ENCODE data around the gene SDK1.

Gene SDK1

DNA sequence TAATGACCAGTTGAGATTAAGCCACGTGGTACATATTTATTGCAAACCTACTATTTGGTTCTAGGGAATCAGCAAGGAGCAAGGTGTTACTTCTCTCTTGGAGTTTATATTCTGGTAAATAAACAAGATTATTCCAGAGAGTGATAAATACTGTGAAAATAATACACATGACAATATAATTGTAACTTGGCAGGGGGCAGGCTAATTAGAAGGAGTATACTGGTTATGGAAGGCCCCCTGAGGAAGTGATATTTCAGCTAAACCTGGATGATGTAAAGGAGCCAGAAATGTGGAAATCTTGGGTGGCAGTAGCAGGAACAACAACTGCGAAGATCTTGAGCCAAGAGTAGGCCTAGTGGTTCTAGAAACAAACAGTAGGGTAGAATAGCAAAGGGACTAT lies 111.8 kb downstream of the SDK1 start:
- no peaks in the 10 kb centered on the region for H4K20me1 ChIP-seq (ENCODE audit: insufficient read depth, low read length)
- H3K4me1 ChIP-seq (ENCODE audit: insufficient read depth, low read length), result no peaks in the 10 kb centered on the region
- no peak overlapping the region for H3K9ac ChIP-seq (ENCODE audit: low read depth, low read length)
- no peak for ATAC-seq (ENCODE audit: insufficient read depth, low read depth)
- H3K4me2 ChIP-seq (ENCODE audit: insufficient read depth, low read length), result no peak overlapping the region
- DNase-seq, result no peak
- no peaks in the 10 kb centered on the region for H3K36me3 ChIP-seq (ENCODE audit: insufficient read depth, low read length)
- no peaks in the 10 kb centered on the region for H3K9me3 ChIP-seq (ENCODE audit: insufficient read depth, low read length, severe bottlenecking)
- H3K27me3 ChIP-seq (ENCODE audit: insufficient read depth, low read length, poor library complexity), result peaks cover 24% of the 10 kb centered on the region
- H3K27ac ChIP-seq (ENCODE audit: low read length), result no peak overlapping the region
- TF ChIP-seq, protein P1, sequence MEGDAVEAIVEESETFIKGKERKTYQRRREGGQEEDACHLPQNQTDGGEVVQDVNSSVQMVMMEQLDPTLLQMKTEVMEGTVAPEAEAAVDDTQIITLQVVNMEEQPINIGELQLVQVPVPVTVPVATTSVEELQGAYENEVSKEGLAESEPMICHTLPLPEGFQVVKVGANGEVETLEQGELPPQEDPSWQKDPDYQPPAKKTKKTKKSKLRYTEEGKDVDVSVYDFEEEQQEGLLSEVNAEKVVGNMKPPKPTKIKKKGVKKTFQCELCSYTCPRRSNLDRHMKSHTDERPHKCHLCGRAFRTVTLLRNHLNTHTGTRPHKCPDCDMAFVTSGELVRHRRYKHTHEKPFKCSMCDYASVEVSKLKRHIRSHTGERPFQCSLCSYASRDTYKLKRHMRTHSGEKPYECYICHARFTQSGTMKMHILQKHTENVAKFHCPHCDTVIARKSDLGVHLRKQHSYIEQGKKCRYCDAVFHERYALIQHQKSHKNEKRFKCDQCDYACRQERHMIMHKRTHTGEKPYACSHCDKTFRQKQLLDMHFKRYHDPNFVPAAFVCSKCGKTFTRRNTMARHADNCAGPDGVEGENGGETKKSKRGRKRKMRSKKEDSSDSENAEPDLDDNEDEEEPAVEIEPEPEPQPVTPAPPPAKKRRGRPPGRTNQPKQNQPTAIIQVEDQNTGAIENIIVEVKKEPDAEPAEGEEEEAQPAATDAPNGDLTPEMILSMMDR (IDR thresholded peaks at IDR 0.05; ENCODE audit: borderline replicate concordance, extremely low read depth, low read length, poor library complexity, severe bottlenecking), result no peak
- TF ChIP-seq EZH2 (IDR thresholded peaks at IDR 0.05; ENCODE audit: borderline replicate concordance, low read depth, low read length, severe bottlenecking), result no peak
- H3K79me2 ChIP-seq (ENCODE audit: insufficient read depth, low read length), result no peaks in the 10 kb centered on the region
- H2AFZ ChIP-seq (ENCODE audit: low read depth, low read length), result no peak overlapping the region
- no peak overlapping the region for H3K4me3 ChIP-seq (ENCODE audit: low read depth in 1 of 2, low read length in 2 of 2)

DNA sequence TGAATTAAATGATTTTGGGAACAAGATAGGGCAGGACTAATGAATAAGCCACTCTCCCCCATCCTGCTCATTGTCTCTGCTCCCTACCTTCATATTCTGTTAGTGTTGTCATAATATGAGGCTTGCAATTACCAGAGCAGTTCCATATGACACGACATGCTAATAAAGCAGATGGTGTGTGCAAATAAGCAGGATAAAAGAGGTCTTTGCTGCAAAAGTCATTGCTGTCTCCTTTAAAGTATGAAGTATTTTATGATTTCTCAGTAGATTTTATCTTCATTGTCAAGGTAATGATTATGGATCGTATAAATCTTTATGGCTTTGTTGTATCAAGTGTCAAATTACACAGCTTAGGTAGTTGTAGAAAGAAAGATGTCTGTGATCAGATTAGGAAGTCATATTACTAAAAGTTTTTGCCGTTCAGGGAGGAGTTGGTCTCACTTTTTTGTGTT lies 114.8 kb downstream of the SDK1 start:
- H3K9me3 ChIP-seq (ENCODE audit: insufficient read depth, low read length, severe bottlenecking), result no peaks in the 10 kb centered on the region
- peaks cover 15% of the 10 kb centered on the region for H3K27me3 ChIP-seq (ENCODE audit: insufficient read depth, low read length, poor library complexity)
- H4K20me1 ChIP-seq (ENCODE audit: insufficient read depth, low read length), result no peaks in the 10 kb centered on the region
- H3K27ac ChIP-seq (ENCODE audit: low read length), result no peak overlapping the region
- no peaks in the 10 kb centered on the region for H3K4me1 ChIP-seq (ENCODE audit: insufficient read depth, low read length)
- H3K4me2 ChIP-seq (ENCODE audit: insufficient read depth, low read length), result no peak overlapping the region
- ATAC-seq (ENCODE audit: insufficient read depth, low read depth) (no peak), DNase-seq (no peak)
- TF ChIP-seq, protein P1 (IDR thresholded peaks at IDR 0.05; ENCODE audit: borderline replicate concordance, extremely low read depth, low read length, poor library complexity, severe bottlenecking), result no peak
- no peaks in the 10 kb centered on the region for H3K36me3 ChIP-seq (ENCODE audit: insufficient read depth, low read length)
- H2AFZ ChIP-seq (ENCODE audit: low read depth, low read length), result no peak overlapping the region
- no peak overlapping the region for H3K9ac ChIP-seq (ENCODE audit: low read depth, low read length)
- H3K4me3 ChIP-seq (ENCODE audit: low read depth in 1 of 2, low read length in 2 of 2), result no peak overlapping the region
- H3K79me2 ChIP-seq (ENCODE audit: insufficient read depth, low read length), result no peaks in the 10 kb centered on the region

DNA sequence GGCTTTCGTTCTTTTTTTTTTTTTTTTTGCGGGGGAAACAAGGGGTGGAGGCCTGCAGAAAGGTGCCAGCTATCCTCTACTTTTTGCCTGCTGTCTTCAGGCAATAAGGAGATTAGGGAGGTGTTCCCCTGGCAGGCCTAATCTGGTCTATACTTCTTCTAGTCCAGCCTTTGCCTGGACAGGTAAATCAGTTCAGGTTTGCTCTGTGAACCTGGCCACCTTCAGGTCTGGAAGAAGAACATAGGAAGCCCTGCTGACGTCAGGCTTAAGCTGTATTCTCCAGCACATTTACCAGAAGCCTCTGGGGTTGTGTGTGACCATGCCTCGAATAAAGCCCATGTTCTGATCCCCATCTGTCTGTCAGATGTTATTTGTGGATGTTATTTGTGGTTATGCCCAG lies 115.4 kb downstream of the SDK1 start:
- no peak overlapping the region for H3K4me2 ChIP-seq (ENCODE audit: insufficient read depth, low read length)
- no peak overlapping the region for H3K9ac ChIP-seq (ENCODE audit: low read depth, low read length)
- TF ChIP-seq, protein P1 (IDR thresholded peaks at IDR 0.05; ENCODE audit: borderline replicate concordance, extremely low read depth, low read length, poor library complexity, severe bottlenecking), result no peak
- TF ChIP-seq EZH2 (IDR thresholded peaks at IDR 0.05; ENCODE audit: borderline replicate concordance, low read depth, low read length, severe bottlenecking), result no peak
- no peak for DNase-seq
- H4K20me1 ChIP-seq (ENCODE audit: insufficient read depth, low read length), result no peaks in the 10 kb centered on the region
- no peak overlapping the region for H3K4me3 ChIP-seq (ENCODE audit: low read depth in 1 of 2, low read length in 2 of 2)
- no peaks in the 10 kb centered on the region for H3K79me2 ChIP-seq (ENCODE audit: insufficient read depth, low read length)
- H2AFZ ChIP-seq (ENCODE audit: low read depth, low read length), result no peak overlapping the region
- no peak overlapping the region for H3K27ac ChIP-seq (ENCODE audit: low read length)
- no peaks in the 10 kb centered on the region for H3K36me3 ChIP-seq (ENCODE audit: insufficient read depth, low read length)
- no peak for ATAC-seq (ENCODE audit: insufficient read depth, low read depth)
- H3K4me1 ChIP-seq (ENCODE audit: insufficient read depth, low read length), result no peaks in the 10 kb centered on the region
- H3K27me3 ChIP-seq (ENCODE audit: insufficient read depth, low read length, poor library complexity), result peaks cover 12% of the 10 kb centered on the region
- peaks cover 1% of the 10 kb centered on the region for H3K9me3 ChIP-seq (ENCODE audit: insufficient read depth, low read length, severe bottlenecking)

DNA sequence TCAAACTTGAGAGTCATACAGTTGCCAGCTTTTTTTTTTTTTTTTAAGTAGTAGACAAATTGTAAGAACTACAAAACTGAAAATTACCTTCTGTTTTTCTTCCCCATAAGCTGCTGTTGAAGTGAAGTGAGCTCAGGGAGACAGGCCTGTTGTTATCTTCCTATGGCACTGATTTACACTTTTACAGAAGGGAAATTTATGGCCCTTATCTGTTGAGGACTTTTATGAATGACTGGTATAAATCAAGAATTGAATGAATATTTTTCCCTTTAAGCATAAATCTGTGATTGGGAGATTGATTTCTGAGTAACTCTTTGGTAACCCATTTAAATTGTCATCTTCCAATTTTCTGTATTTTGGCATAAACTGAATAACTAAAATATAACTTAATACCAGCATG lies 124.0 kb downstream of the SDK1 start:
- Histone ChIP-seq H3K27ac (ENCODE audit: low read length) (no peak overlapping the region), H3K4me1 (ENCODE audit: insufficient read depth, low read length) (no peaks in the 10 kb centered on the region), H3K79me2 (ENCODE audit: insufficient read depth, low read length) (no peaks in the 10 kb centered on the region), H3K9ac (ENCODE audit: low read depth, low read length) (no peak overlapping the region), H3K4me3 (ENCODE audit: low read depth in 1 of 2, low read length in 2 of 2) (no peak overlapping the region), H3K4me2 (ENCODE audit: insufficient read depth, low read length) (no peak overlapping the region), H3K27me3 (ENCODE audit: insufficient read depth, low read length, poor library complexity) (peaks cover 4% of the 10 kb centered on the region), H2AFZ (ENCODE audit: low read depth, low read length) (no peak overlapping the region), H3K36me3 (ENCODE audit: insufficient read depth, low read length) (no peaks in the 10 kb centered on the region), H3K9me3 (ENCODE audit: insufficient read depth, low read length, severe bottlenecking) (peaks cover 3% of the 10 kb centered on the region), H4K20me1 (ENCODE audit: insufficient read depth, low read length) (no peaks in the 10 kb centered on the region)
- TF ChIP-seq EZH2 (IDR thresholded peaks at IDR 0.05; ENCODE audit: borderline replicate concordance, low read depth, low read length, severe bottlenecking), result no peak
- TF ChIP-seq, protein P1 (IDR thresholded peaks at IDR 0.05; ENCODE audit: borderline replicate concordance, extremely low read depth, low read length, poor library complexity, severe bottlenecking), result no peak
- ATAC-seq (ENCODE audit: insufficient read depth, low read depth) (no peak), DNase-seq (no peak)
